ENCODE measurements around the gene KCTD8. TPM values are rescaled to one million over a fixed set of nuclear protein-coding genes. Genes with fewer than 3 reads are reported as not detected.

KCTD8 gene
- total RNA-seq, 4 donors from 2014 or later, result 0.63 to 1.5 (median 1.1) TPM; not detected in 1

GRCh38 chr4:44421330-44422065, 27.1 kb downstream of the KCTD8 start:
- Histone ChIP-seq H3K27me3 (no peaks in the 10 kb centered on the region), H3K4me1 (no peaks in the 10 kb centered on the region), H3K36me3 (no peaks in the 10 kb centered on the region), H3K4me3 (no peak overlapping the region), H3K27ac (no peak overlapping the region), H3K9me3 (no peaks in the 10 kb centered on the region)
- TF ChIP-seq CTCF (IDR thresholded peaks at IDR 0.05) (no peak), EP300 (IDR thresholded peaks at IDR 0.05) (no peak), POLR2A (IDR thresholded peaks at IDR 0.05) (no peak)
- WGBS, 2 donors, result 84 to 90% methylated on average over 2 of the region's 2 CpGs
- DNase-seq (ENCODE audit: low spot score in 2 of 2), result no peak

GRCh38 chr4:44415251-44415650, 33.4 kb downstream of the KCTD8 start:
- Histone ChIP-seq H3K4me1 (no peaks in the 10 kb centered on the region), H3K27me3 (no peaks in the 10 kb centered on the region), H3K9me3 (no peaks in the 10 kb centered on the region), H3K36me3 (no peaks in the 10 kb centered on the region), H3K27ac (no peak overlapping the region), H3K4me3 (no peak overlapping the region)
- DNase-seq (ENCODE audit: low spot score in 2 of 2), result no peak
- TF ChIP-seq CTCF (IDR thresholded peaks at IDR 0.05) (no peak), POLR2A (IDR thresholded peaks at IDR 0.05) (no peak), EP300 (IDR thresholded peaks at IDR 0.05) (no peak)
- WGBS, 2 donors, result 80 to 97% methylated on average over 1 of the region's 1 CpG

GRCh38 chr4:44368413-44369167, 80.0 kb downstream of the KCTD8 start:
- no peaks in the 10 kb centered on the region for H3K4me1 ChIP-seq
- no peaks in the 10 kb centered on the region for H3K27me3 ChIP-seq
- H3K4me3 ChIP-seq, result no peak overlapping the region
- H3K36me3 ChIP-seq, result no peaks in the 10 kb centered on the region
- TF ChIP-seq POLR2A (IDR thresholded peaks at IDR 0.05) (no peak), EP300 (IDR thresholded peaks at IDR 0.05) (no peak), CTCF (IDR thresholded peaks at IDR 0.05) (no peak)
- no peak for DNase-seq (ENCODE audit: low spot score in 2 of 2)
- no peaks in the 10 kb centered on the region for H3K9me3 ChIP-seq
- WGBS, 2 donors, result 76 to 87% methylated on average over 3 of the region's 3 CpGs
- no peak overlapping the region for H3K27ac ChIP-seq

- 84 to 88% methylated on average over 3 of the region's 3 CpGs for WGBS, 2 donors
- Histone ChIP-seq H3K27ac (no peak overlapping the region), H3K4me1 (no peaks in the 10 kb centered on the region), H3K9me3 (no peaks in the 10 kb centered on the region), H3K36me3 (no peaks in the 10 kb centered on the region), H3K27me3 (no peaks in the 10 kb centered on the region), H3K4me3 (no peak overlapping the region)
- DNase-seq (ENCODE audit: low spot score in 2 of 2), result no peak
- TF ChIP-seq EP300 (IDR thresholded peaks at IDR 0.05) (no peak), CTCF (IDR thresholded peaks at IDR 0.05) (no peak), POLR2A (IDR thresholded peaks at IDR 0.05) (no peak)
These were observed 94.4 kb downstream of the KCTD8 start for GRCh38 chr4:44354172-44354571.

GRCh38 chr4:44351069-44351468, 97.5 kb downstream of the KCTD8 start:
- H3K27me3 ChIP-seq, result no peaks in the 10 kb centered on the region
- DNase-seq (ENCODE audit: low spot score in 2 of 2), result no peak
- H3K4me3 ChIP-seq, result no peak overlapping the region
- H3K36me3 ChIP-seq, result no peaks in the 10 kb centered on the region
- H3K27ac ChIP-seq, result no peak overlapping the region
- no peak for TF ChIP-seq EP300 (IDR thresholded peaks at IDR 0.05)
- no peak for TF ChIP-seq CTCF (IDR thresholded peaks at IDR 0.05)
- no peak for TF ChIP-seq POLR2A (IDR thresholded peaks at IDR 0.05)
- H3K4me1 ChIP-seq, result no peaks in the 10 kb centered on the region
- H3K9me3 ChIP-seq, result no peaks in the 10 kb centered on the region
- WGBS, 2 donors, result 62 to 64% methylated on average over 3 of the region's 3 CpGs

Measured in tibial nerve (tissue), 4 donors.